GM12873 (cell line): ENCODE data around the gene DLG2.

Experiments
- CTCF ChIP-seq: IDR thresholded peaks from 2 replicates; pipeline ENCODE4 v1.5.1; 2012; ENCODE audit warnings: low read depth, mild to moderate bottlenecking, moderate library complexity, low read length, control low read depth; ENCODE audit not compliant: insufficient read depth; ENCODE audit errors: missing control alignments

Gene DLG2

DNA sequence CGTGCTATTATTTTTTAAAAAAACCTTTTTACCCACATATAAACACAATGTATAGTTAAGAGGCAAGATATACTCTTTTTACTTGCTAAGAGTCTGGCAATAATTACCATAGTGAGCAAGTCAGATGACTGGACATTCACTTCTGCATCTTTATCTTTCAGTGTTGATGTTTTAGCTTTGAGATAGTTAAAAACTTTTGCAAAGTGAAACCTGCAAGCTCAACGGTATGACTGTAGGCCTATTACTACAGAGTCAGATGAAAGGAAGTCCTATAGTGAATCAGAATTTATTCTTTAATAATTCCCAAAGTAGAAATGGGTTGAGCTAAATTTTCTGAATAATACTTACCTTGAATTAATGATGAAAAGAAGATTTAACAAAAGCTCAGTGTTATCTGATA lies 2104.2 kb downstream of the DLG2 start:
- no peak for TF ChIP-seq CTCF

DNA sequence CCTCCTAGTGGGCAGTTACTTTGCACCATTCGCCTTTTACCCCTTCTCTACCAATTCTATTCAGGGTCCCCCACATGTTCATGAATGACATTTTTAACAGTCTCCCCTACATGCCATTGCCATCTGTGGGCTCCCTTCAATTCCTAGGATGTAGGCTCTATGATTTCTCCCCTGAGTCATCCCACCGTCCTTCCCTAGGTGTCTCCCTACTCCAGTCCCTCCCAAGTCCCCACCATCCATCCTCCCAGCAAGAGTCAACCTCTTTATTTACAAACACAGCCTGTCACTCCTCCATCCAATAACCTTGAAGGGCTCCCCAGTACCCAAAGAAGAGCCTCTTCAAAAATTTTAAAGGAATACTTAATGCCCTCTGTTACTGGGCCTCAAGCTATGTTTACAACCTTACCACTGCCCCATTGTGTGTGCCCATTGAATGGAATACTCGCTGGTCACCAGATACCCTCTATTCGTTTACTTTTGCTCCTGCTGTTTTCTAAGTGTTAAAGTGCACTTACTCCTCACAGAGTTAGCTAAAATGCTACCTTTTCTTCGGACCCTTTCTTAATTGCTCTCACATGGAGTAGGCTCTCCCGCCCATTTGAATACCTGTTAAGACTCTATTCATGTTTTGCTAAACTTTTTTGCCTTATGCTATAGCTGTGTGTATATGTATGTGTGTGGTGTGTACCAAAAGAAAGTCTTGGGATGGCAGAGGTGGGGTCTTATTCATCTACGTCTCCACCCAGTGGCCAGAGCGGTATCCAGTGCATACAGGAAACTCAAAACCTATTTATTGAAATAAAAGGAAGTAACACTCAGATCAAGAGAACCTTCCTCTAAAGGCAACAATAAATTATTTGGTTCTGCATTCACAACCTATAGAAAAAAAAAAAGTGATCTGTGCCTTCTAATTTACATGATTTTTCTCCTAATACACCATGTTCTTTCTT lies 2105.2 kb downstream of the DLG2 start:
- TF ChIP-seq CTCF, result peak; percentile 36

DNA sequence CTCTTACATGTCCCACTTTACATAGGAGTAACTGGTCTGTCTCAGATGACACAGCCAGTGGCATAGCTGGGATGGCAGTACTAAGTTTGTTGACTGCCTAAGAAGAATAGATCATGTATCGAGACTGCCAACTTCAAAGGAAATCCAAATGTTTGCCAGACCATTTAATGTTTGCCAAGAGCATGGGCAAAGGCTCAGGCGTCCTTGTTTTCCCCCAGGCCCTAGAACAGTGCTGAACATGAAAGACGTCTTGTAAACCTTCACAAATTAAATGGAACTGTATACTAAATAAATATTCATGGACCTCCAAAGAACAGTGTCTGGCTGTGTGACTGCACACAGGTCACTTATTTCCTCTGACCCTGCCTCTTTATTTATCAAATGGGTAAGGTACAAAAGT lies 2106.3 kb downstream of the DLG2 start:
- no peak for TF ChIP-seq CTCF

GRCh38 chr11:83511646-83512045 lies 2115.5 kb downstream of the DLG2 start:
- TF ChIP-seq CTCF, result no peak

- TF ChIP-seq CTCF, result no peak
Observed at GRCh38 chr11:83510530-83511460, 2116.3 kb downstream of the DLG2 start.

GRCh38 chr11:83508804-83509203 lies 2118.3 kb downstream of the DLG2 start:
- no peak for TF ChIP-seq CTCF

DNA sequence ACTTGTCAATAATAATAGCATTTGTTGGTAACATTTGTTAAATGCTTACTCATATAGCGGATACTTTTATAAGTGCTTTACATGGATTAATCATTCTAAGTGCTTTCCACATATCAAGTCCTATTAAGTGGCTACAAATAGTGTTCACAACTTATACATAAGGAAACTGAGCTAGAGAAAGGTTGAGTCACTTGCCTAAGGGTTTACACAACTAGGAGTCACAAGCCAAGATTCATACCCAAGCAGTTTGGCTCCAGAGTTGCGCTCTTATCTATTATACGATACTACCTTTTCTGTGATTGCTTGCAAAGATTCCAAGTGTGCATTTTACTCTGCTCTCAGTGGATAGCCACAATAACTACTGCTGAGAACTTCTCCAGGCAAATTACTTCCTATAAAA lies 2125.1 kb downstream of the DLG2 start:
- TF ChIP-seq CTCF, result no peak
